PFSK-1 (cell line): Measurements from ENCODE around the gene YDJC.

Experiments used
- FOXP2 ChIP-seq: optimal IDR thresholded peaks from 2 replicates; pipeline ENCODE3; 2011; ENCODE audit warnings: borderline replicate concordance, control low read depth, inconsistent platforms; ENCODE audit not compliant: insufficient read depth; ENCODE audit errors: extremely low read length, extremely low read depth
- POLR2AphosphoS5 ChIP-seq: IDR thresholded peaks from 2 replicates; pipeline ENCODE4 v1.6.1; 2012; ENCODE audit warnings: low read depth, mild to moderate bottlenecking, control low read depth, low read length, moderate library complexity
- SIN3A ChIP-seq: IDR thresholded peaks from 2 replicates; pipeline ENCODE4 v1.6.1; 2012; ENCODE audit warnings: mild to moderate bottlenecking, low read length, moderate library complexity, borderline replicate concordance; ENCODE audit not compliant: insufficient read depth
- TAF1 ChIP-seq: IDR thresholded peaks from 2 replicates; pipeline ENCODE4 v1.6.1; 2012; ENCODE audit warnings: low read length, control low read depth, borderline replicate concordance; ENCODE audit not compliant: insufficient read depth
- TF ChIP-seq, protein P1 (sequence below), 2 experiments: IDR thresholded peaks; 2 replicates each; pipeline versions ENCODE4 v1.6.1 to v1.8.0; 2011 to 2012; ENCODE audit warnings: low read depth in 2 of 2, low read length in 2 of 2, control low read depth in 1 of 2, inconsistent platforms in 1 of 2, mild to moderate bottlenecking in 1 of 2, moderate library complexity in 1 of 2; ENCODE audit not compliant: insufficient read depth in 1 of 2

Gene YDJC

DNA sequence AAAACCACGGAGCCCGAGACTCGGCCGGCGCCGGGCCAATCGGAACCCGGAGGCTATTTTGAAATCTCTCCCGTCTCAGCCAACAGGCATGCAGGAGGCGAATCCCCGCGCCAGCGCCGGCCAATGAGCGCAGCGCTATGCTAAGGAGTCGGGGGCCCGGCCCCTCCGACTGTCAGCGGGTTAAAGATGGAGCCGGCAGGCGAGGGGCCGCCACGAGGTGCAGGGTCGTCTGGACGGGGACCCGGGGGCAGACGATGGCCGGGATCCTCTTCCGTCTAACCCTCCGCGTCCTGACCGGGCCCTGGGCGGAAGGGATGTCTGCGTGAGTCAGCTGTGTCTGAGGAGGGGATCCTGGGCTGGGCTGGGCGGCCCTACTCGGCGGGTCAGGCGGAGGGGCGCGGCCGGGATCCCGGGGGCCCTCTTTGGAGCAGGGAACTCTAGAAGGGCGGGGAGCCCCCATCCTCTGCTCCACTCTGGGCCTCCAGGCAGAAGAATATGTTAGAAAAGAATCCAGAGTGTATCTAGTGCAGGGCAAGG is 22.3 kb upstream of the YDJC start:
- TF ChIP-seq POLR2AphosphoS5 (peak; percentile 67; the same call in 1 of the 2 replicates), TAF1 (peak; percentile 78; the same call in 1 of the 2 replicates), SIN3A (peak; percentile 55; the same call in 1 of the 2 replicates), FOXP2 (no peak)
- TF ChIP-seq, protein P1, sequence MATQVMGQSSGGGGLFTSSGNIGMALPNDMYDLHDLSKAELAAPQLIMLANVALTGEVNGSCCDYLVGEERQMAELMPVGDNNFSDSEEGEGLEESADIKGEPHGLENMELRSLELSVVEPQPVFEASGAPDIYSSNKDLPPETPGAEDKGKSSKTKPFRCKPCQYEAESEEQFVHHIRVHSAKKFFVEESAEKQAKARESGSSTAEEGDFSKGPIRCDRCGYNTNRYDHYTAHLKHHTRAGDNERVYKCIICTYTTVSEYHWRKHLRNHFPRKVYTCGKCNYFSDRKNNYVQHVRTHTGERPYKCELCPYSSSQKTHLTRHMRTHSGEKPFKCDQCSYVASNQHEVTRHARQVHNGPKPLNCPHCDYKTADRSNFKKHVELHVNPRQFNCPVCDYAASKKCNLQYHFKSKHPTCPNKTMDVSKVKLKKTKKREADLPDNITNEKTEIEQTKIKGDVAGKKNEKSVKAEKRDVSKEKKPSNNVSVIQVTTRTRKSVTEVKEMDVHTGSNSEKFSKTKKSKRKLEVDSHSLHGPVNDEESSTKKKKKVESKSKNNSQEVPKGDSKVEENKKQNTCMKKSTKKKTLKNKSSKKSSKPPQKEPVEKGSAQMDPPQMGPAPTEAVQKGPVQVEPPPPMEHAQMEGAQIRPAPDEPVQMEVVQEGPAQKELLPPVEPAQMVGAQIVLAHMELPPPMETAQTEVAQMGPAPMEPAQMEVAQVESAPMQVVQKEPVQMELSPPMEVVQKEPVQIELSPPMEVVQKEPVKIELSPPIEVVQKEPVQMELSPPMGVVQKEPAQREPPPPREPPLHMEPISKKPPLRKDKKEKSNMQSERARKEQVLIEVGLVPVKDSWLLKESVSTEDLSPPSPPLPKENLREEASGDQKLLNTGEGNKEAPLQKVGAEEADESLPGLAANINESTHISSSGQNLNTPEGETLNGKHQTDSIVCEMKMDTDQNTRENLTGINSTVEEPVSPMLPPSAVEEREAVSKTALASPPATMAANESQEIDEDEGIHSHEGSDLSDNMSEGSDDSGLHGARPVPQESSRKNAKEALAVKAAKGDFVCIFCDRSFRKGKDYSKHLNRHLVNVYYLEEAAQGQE (IDR thresholded peaks at IDR 0.05; ENCODE audit: insufficient read depth in 1 of 2, low read depth in 2 of 2, low read length in 2 of 2): no peak

DNA sequence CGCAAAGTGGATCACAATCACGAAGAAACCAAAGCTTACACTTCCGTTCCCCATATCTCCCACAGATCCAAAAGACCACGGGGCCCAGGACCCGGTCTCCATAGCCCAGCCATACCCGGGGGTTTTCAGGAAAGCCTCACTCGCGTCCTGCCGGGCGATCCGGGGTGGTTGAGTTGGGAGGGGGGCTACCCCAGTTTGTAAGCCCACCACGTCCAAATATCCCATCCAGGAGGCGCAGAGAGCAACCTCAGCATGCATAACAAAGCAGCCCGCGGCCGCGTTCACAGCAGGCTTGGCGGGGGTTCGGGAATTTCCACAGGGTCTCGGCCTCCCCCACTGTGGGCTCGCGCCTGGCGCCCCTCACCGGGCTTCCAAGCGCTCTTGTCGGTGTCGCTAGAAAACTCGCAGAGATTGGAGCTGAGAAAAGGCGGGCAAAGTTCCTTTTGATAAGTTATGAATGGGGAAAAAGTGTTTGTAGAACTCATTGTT is 21.7 kb upstream of the YDJC start:
- TF ChIP-seq FOXP2 (no peak), POLR2AphosphoS5 (peak; percentile 73)
- TF ChIP-seq, protein P1 (IDR thresholded peaks at IDR 0.05; ENCODE audit: insufficient read depth in 1 of 2, low read depth in 2 of 2, low read length in 2 of 2): no peak

DNA sequence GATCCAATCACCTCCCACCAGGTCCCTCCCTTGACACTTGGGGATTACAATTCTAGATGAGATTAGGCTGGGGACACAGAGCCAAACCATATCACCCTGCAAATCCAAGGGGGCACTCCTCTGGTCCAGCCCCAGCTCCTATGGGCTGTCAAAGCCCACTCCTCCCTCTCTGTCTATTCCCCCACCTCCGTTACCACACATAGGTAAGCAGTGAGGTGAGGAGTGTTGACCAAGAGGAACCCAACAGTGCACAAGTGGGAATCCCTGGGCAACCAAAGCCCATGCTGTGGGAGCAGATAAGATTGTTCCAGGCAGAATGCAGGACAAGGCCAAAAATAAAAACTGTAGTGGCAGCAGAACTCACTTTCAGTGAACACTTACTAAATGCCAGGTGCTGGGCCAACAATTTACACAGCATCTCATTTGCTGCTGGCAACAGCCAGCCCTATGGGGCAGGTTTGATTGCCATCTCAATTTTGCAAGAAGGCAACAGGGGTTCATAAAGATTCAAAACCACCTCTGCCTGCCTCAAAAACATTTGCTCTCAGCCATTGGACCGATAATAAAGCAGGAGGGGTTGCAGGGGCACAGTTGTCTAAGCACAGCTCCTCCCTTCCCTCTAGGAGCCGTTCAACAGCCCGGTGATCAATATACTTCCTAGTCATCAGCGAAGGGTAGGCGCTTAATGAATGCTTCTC is 21.1 kb upstream of the YDJC start:
- peak; percentile 16; the same call in 1 of the 2 replicates for TF ChIP-seq SIN3A
- no peak for TF ChIP-seq TAF1

DNA sequence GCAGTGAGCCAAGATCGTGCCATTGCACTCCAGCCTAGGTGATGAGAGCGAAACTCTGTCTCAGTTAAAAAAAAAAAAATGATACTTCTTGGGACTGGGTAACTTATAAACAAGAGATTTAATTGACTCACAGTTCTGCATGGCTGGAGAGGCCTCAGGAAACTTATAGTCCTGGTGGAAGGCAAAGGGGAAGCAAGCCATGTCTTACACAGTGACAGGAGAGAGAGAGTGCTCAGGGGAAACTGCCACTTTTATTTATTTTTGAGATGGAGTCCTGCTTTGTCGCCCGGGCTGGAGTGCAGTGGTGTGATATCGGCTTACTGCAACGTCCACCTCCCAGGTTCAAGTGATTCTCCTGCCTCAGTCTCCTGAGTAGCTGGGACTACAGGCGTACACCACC is 20.5 kb upstream of the YDJC start:
- TF ChIP-seq TAF1 (no peak), SIN3A (no peak), FOXP2 (no peak), POLR2AphosphoS5 (no peak)
- TF ChIP-seq, protein P1 (IDR thresholded peaks at IDR 0.05; ENCODE audit: insufficient read depth in 1 of 2, low read depth in 2 of 2, low read length in 2 of 2): no peak

DNA sequence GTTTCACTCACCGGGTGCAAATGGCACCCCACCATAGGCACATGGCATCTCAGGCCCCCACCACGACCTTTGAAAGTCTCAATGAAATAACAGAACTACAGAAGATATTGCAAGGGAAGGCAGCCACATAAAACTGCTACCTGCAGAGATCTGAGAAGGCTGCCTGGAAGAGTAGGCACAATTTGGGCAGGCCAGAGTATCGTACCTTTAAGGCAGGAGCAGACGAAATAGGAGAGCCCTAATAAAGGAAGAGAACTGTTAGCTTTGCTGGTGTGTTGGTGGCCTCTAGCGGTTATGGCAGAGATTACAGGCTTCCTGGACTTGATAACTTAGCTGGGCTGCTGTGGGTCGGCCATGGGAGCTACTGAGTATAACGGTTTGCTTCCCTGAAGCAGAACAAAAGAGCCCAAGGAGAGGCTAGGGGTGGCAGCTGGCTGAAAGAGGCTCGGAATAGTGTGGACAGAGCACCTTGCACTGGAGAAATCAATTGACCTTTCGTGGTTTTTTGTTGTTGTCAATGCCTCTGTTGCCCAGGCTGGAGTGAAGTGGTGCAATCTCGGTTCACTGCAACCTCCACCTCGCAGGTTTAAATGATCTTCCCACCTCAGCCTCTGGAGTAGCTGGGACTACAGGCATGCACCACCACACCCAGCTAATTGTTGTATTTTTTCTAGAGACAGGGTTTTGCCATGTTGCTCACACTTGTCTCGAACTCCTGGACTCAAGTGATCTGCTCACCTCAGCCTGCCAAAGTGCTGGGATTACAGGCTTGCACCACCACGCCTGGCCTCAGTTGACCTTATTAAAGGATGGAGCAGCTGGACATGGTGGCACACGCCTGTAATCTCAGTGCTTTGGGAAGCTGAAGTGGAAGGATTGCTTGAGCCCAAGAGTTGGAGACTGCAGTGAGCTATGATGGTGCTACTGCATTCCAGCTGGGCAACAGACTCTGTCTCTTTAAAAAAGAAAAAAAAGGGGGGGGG is 17.1 kb upstream of the YDJC start:
- TF ChIP-seq SIN3A (no peak), FOXP2 (no peak), TAF1 (no peak), POLR2AphosphoS5 (no peak)
- TF ChIP-seq, protein P1 (IDR thresholded peaks at IDR 0.05; ENCODE audit: insufficient read depth in 1 of 2, low read depth in 2 of 2, low read length in 2 of 2): no peak
